MCF 10A (cell line): Measurements from ENCODE around the gene RNF14. TPM values are rescaled to one million over a fixed set of nuclear protein-coding genes. Genes with fewer than 3 reads are reported as not detected.

Experiments used
- BruUV-seq: library from RNA; stranded (reverse); fragments of 400-500 nt; replicated peaks from 2 replicates; lab custom pipeline; 2021; lab: Mats Ljungman, UMichigan
- CTCF ChIA-PET: fragments of 300-600 bp; sonication (Branson Sonifier 250); formaldehyde crosslinking; extraction: SDS; loops from one replicate; lab custom pipeline; 2021; ENCODE audit warnings: antibody characterized with exemption, inconsistent platforms; lab: Yijun Ruan, JAX
- POLR2A ChIA-PET: fragments of 300-600, 350-650 bp; sonication (Branson Sonifier 250); formaldehyde crosslinking; extraction: SDS; loops from one replicate; lab custom pipeline; 2020; ENCODE audit warnings: antibody characterized with exemption, inconsistent platforms; lab: Yijun Ruan, JAX
- DNase-seq: peaks from one replicate; pipeline ENCODE4 v3.0.0-alpha.2; 2018; ENCODE audit not compliant: unreplicated experiment
- H3K27ac Mint-ChIP-seq: one replicate; pipeline ENCODE4 v1.8.0; 2022; ENCODE audit warnings: mild to moderate bottlenecking, low read depth, mixed read lengths; ENCODE audit not compliant: unreplicated experiment
- H3K27me3 Mint-ChIP-seq: one replicate; pipeline ENCODE4 v1.8.0; 2022; ENCODE audit warnings: mixed read lengths; ENCODE audit not compliant: insufficient read depth, unreplicated experiment
- H3K36me3 Mint-ChIP-seq: one replicate; pipeline ENCODE4 v1.8.0; 2022; ENCODE audit warnings: mild to moderate bottlenecking, moderate library complexity, mixed read lengths; ENCODE audit not compliant: insufficient read depth, unreplicated experiment
- H3K4me1 Mint-ChIP-seq: one replicate; pipeline ENCODE4 v1.8.0; 2022; ENCODE audit warnings: mixed read lengths; ENCODE audit not compliant: insufficient read depth, unreplicated experiment
- H3K4me3 Mint-ChIP-seq: one replicate; pipeline ENCODE4 v1.8.0; 2022; ENCODE audit warnings: mild to moderate bottlenecking, moderate library complexity, mixed read lengths; ENCODE audit not compliant: unreplicated experiment
- H3K9me3 Mint-ChIP-seq: one replicate; pipeline ENCODE4 v1.8.0; 2022; ENCODE audit warnings: mixed read lengths; ENCODE audit not compliant: unreplicated experiment
- intact Hi-C: fragments of 100-400 bp; cut with micrococcal nuclease; formaldehyde crosslinking; loops from 2 replicates; pipeline ENCODE4 v1.14.1; 2022
- total RNA-seq: library from RNA; stranded (reverse); gene quantifications from 2 replicates; pipeline ENCODE4 v1.2.3, GENCODE V29; 2022
- TF ChIP-seq, protein P1 (sequence below): fragments of 200-600 bp; IDR thresholded peaks from one replicate; pipeline ENCODE4 v1.8.0; 2022; ENCODE audit warnings: antibody characterized with exemption, mild to moderate bottlenecking; ENCODE audit not compliant: unreplicated experiment

RNF14 gene
- total RNA-seq, 1 experiment from 2014 or later: 81.3 TPM

DNA sequence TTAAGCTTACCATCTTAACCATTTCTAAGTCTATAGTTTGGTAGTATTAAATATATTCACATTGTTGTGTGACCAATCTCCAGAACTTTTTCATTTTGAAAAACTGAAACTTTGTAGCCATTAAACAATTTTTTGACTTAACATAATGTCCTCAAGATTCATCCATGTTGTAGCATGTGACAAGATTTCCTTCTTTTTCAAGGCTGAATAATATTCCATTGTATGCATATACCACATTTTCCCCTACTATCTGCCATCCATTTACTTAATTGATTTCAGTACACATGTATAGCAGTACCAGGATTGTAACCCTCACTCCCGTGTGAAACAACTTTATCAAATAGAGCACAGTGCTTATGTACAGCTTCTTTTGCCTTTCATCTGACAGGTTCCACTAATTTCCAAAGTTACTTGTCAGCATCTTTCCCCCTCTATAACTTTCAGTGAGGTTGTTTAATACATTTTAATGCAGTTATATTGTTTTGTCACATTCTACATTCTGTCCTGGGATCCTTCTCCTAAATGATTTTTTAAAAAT, 51.3 kb downstream of the RNF14 start:
- DNase-seq: no peak
- peaks cover 19% of the 10 kb centered on the region for H3K4me1 Mint-ChIP-seq
- H3K4me3 Mint-ChIP-seq: no peak overlapping the region
- H3K27me3 Mint-ChIP-seq: no peaks in the 10 kb centered on the region
- intact Hi-C loops: no loop called here
- ChIA-PET POLR2A (interaction anchor here (0.7 to 1.2 kb wide), 3 partner anchors 9 to 87 kb away, joined by 3 read pairs; no protein-coding TSS in a partner anchor), CTCF (interaction anchor here (0.7 to 18.8 kb wide), 4 partner anchors 112 to 456 kb away, joined by 3 to 186 read pairs (median 4); no protein-coding TSS in a partner anchor)
- no peak overlapping the region for H3K27ac Mint-ChIP-seq
- BruUV-seq: no TSS peak
- peaks cover 6% of the 10 kb centered on the region for H3K9me3 Mint-ChIP-seq
- TF ChIP-seq, protein P1, sequence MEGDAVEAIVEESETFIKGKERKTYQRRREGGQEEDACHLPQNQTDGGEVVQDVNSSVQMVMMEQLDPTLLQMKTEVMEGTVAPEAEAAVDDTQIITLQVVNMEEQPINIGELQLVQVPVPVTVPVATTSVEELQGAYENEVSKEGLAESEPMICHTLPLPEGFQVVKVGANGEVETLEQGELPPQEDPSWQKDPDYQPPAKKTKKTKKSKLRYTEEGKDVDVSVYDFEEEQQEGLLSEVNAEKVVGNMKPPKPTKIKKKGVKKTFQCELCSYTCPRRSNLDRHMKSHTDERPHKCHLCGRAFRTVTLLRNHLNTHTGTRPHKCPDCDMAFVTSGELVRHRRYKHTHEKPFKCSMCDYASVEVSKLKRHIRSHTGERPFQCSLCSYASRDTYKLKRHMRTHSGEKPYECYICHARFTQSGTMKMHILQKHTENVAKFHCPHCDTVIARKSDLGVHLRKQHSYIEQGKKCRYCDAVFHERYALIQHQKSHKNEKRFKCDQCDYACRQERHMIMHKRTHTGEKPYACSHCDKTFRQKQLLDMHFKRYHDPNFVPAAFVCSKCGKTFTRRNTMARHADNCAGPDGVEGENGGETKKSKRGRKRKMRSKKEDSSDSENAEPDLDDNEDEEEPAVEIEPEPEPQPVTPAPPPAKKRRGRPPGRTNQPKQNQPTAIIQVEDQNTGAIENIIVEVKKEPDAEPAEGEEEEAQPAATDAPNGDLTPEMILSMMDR: no peak
- H3K36me3 Mint-ChIP-seq: peaks cover 7% of the 10 kb centered on the region

DNA sequence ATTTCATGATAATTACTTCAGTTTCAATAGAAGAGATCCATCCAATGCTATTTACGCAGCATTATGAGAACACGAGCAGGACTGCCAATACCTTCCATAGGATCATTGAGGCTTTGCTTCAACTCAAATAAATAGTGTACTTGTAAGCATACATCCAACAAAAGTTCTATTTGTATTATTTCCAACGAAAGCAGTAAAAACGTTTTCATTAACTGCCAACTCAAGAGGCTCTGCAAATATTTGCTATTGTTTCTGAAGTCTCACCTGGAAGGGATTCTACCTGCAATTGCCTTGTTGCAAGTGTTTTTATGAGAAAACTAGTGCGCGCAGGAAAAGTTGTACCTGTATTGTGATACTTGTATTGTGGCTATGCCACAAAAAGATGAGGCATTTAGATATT, 54.9 kb downstream of the RNF14 start:
- no peak for DNase-seq
- Mint-ChIP-seq H3K27me3 (no peaks in the 10 kb centered on the region), H3K9me3 (peaks cover 6% of the 10 kb centered on the region), H3K4me3 (no peak overlapping the region), H3K4me1 (peaks cover 6% of the 10 kb centered on the region), H3K27ac (no peak overlapping the region), H3K36me3 (peaks cover 7% of the 10 kb centered on the region)
- intact Hi-C loops: no loop called here
- ChIA-PET POLR2A (interaction anchor here (0.6 to 3.4 kb wide), 19 partner anchors 10 to 120 kb away, joined by 3 to 78 read pairs (median 6); partner anchors contain the start of genes GNPDA1, NDFIP1 and RNF14), CTCF (interaction anchor here (0.6 to 2.6 kb wide), 3 partner anchors 9 to 119 kb away, joined by 3 to 16 read pairs (median 6); partner anchors contain the start of gene GNPDA1)
- TF ChIP-seq, protein P1: no peak
- no TSS peak for BruUV-seq

DNA sequence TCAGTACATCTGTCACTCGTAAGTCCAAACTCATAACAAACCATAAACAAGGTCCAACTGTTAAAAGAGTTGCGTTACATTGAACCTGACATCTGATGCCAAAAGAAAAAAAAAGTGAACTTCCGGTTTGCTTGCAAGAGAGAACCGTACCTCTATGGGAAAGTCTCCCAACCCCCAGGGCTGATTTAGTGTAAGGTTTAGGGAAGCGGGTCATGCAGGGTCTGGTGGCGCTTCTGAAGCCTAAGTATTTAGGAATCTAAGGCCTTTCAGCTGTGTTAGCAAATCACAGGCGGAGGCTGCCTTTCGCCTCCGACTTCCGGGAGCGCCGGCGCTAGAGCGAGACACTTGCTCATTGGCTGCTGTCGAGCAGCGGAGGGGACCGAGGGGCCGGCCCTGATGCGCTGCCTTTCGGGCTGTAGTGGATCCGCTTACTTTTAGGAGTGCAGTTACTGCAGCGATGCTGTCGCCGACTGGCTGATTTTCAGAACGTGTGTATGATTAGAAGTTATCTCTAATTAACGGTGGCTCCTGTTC, 55.9 kb downstream of the RNF14 start:
- TF ChIP-seq, protein P1: no peak
- H3K27me3 Mint-ChIP-seq: no peaks in the 10 kb centered on the region
- H3K4me3 Mint-ChIP-seq: peak overlapping the region; percentile 83
- no TSS peak for BruUV-seq
- H3K36me3 Mint-ChIP-seq: peaks cover 7% of the 10 kb centered on the region
- intact Hi-C loops: loop anchor here (5.0 kb wide), 1 partner anchor 72 kb away; no protein-coding TSS in a partner anchor
- peak overlapping the region; percentile 96 for H3K27ac Mint-ChIP-seq
- H3K4me1 Mint-ChIP-seq: peaks cover 6% of the 10 kb centered on the region
- POLR2A ChIA-PET: interaction anchor here (0.7 to 3.4 kb wide), 28 partner anchors 10 to 620 kb away, joined by 3 to 78 read pairs (median 4); partner anchors contain the start of genes GNPDA1, NDFIP1 and RNF14
- CTCF ChIA-PET: interaction anchor here (0.9 to 2.6 kb wide), 4 partner anchors 10 to 118 kb away, joined by 4 to 16 read pairs (median 7); partner anchors contain the start of gene GNPDA1
- DNase-seq: peak; percentile 91
- H3K9me3 Mint-ChIP-seq: peaks cover 6% of the 10 kb centered on the region

DNA sequence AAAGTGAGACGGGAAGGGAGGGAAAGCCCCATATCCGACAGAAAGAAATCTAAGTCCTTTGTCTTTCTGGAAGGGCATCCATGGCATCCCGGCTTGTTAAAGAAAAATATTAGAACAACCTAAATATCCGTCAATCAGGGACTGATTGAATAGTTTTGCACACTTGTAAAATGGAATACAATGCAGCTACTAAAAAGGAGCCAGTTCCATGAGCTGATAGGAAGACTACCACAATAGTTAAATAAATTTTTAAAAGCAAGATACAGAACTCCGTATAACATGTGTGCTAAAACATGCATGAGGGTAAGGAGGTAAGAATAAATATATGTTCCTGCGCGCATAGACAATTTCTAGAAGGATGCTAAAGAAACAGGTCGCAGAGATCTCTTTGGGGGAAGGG, 56.7 kb downstream of the RNF14 start:
- no peaks in the 10 kb centered on the region for H3K27me3 Mint-ChIP-seq
- POLR2A ChIA-PET: interaction anchor here (0.6 to 3.4 kb wide), 16 partner anchors 9 to 619 kb away, joined by 3 to 78 read pairs (median 6); partner anchors contain the start of genes GNPDA1, NDFIP1 and RNF14
- TF ChIP-seq, protein P1: no peak
- no peak for DNase-seq
- CTCF ChIA-PET: interaction anchor here (0.5 to 2.6 kb wide), 6 partner anchors 10 to 869 kb away, joined by 3 to 16 read pairs (median 4); no protein-coding TSS in a partner anchor
- intact Hi-C loops: loop anchor here (5.0 kb wide), 1 partner anchor 72 kb away; no protein-coding TSS in a partner anchor
- H3K4me1 Mint-ChIP-seq: peaks cover 6% of the 10 kb centered on the region
- H3K36me3 Mint-ChIP-seq: peaks cover 1% of the 10 kb centered on the region
- peak overlapping the region; percentile 83 for H3K4me3 Mint-ChIP-seq
- no TSS peak for BruUV-seq
- H3K27ac Mint-ChIP-seq: no peak overlapping the region
- peaks cover under 1% of the 10 kb centered on the region for H3K9me3 Mint-ChIP-seq
